Epidermal melanocyte (primary cell): ENCODE results near the gene OR11A1.
A peak's percentile ranks its signal among the peaks of the same experiment; 100 is the strongest.
"Not testable (repeated sequence)": the region's sequence is repeated elsewhere in the genome, so short reads cannot be mapped to it uniquely, and the experiment has no call there.

Experiments
- DNase-seq: peaks from one replicate; pipeline ENCODE4 v3.0.0; 2011; ENCODE audit warnings: low spot score; ENCODE audit not compliant: insufficient read length

Gene OR11A1

DNA sequence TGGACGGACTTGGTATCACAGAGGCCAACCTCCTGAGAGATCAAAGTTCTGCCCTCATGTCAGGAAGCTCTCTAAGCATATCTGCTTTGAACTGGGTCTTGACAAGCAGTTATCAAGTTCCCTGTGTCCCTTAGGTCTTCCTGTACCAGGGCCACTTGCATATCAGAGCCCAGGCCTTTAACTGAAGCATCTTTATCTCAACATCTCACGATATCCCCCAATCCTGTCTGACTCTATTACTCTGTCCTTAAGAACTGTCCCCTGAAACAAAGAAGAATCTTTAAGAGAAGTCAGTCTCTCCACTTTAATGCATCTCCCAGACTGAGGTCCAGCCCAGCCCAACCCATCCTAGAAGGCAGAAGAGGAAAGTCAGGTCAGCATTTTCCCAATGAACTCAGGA is 22.7 kb upstream of the OR11A1 start:
- DNase-seq: no peak

DNA sequence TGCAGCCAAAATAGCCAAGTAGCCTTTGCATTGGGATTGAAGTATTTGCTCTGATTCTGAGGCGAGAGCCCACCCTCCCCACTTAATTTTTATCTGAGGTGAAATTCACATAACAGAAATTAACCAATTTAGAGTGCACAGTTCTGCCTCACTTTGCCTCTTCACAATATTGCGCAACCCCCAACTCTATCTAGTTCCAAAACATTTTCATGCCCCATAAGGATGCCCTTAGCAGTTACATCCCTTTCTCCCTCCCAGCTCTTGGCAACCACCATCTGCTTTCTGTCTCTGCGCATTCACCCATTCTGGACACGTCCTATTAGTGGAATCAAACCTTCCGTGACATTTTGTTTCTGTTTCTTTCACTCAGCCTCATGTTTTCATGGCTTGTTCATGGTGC is 21.9 kb upstream of the OR11A1 start:
- DNase-seq: no peak

DNA sequence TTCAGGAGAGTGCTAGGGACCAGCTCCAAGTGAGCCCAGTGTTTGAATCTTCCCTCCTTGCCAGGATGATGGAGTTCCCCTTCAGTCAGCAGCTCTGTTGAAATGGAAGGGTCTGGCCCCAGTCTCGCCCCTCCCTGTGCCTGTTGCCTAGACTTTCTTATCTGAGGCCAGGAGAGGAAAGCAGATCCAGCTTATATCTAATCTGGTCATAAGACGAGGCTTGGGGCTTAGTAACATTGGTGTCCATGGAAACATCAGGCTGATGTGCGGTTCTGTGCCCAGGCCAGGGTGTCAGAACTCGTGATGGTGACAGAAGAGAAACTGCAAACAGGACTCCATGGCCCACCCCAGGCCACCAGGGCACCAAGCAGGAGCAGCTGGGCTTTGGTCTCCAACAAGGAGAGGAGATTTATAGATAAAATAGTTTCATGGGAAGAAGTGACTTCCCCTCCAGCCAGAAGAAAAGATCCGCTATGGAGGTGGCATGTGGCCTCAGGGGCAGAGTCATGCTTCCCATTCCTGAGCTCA is 21.1 kb upstream of the OR11A1 start:
- no peak for DNase-seq

DNA sequence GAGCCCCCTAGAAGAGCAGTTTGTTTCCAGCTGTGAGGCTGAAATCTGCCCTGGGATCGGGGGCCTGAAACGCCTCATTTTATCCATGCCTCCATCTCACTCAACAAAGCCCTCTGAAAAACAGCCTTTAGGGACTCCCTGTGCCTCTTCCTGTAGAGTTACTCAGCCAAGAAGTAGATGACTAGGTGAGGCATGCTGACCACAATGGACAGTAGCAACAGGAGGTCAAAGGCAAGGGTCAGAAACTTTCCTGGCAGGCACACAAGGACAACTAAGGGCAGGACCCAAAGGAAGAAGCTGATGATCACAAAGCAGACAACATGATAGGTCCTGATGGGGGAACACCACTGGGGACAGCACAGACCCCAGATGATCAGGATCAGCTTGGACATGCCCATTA is 18.1 kb upstream of the OR11A1 start:
- no peak for DNase-seq

DNA sequence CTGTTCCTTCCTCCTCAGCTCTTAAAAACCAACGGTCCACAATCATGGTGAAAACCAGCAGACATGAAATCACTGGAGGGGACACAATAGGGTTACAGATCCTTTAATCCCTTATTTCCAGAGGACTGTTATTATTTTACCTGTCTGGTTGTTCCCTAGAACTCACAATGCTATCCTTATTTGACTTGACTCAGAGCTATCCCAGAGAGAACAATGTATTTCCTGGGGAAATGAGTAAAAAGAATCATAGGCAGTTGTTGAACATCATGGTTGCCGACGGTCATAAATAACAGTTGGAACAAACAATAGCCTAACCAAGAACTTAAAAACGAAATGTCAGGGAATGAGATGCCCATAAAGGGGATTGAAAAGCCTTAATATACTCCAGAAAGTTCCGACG is 9.4 kb upstream of the OR11A1 start:
- no peak for DNase-seq

DNA sequence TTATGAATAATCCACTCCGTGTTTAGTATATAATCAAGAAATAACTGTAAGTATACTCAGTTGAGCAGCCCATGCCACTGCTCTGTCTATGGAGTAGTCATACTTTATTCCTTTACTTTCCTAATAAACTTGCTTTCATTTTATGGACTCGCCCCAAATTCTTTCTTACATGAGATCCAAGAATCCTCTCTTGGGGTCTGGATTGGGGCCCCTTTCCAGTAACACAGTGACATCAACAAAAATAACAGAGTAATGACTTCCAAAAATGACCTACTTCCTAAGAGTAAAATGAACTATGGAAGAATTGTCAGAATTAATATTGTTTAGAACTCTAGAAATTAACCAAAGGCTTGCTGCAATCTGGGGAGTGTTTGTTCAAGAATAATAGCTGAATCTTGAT is 8.9 kb upstream of the OR11A1 start:
- no peak for DNase-seq

DNA sequence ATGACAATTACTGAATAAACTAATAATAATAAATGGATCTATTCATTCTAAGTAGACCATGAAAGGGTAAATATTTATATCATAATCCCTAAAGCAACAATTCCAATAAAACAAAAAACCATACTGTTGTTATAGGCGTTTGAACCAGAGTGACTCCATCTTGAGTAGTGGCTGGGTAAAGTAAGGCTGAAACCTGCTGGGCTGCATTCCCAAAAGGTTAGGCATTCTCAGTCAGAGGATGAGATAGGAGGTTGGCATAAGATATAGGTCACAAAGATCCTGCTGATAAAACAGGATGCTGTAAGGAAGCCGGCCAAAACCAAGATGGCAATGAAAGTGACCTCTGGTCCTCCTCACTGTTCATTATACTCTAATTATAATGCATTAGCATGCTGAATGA is 8.4 kb upstream of the OR11A1 start:
- no peak for DNase-seq

DNA sequence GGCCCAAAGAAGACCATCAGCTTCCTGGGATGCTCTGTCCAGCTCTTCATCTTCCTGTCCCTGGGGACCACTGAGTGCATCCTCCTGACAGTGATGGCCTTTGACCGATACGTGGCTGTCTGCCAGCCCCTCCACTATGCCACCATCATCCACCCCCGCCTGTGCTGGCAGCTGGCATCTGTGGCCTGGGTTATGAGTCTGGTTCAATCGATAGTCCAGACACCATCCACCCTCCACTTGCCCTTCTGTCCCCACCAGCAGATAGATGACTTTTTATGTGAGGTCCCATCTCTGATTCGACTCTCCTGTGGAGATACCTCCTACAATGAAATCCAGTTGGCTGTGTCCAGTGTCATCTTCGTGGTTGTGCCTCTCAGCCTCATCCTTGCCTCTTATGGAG is 5.2 kb upstream of the OR11A1 start:
- no peak for DNase-seq

DNA sequence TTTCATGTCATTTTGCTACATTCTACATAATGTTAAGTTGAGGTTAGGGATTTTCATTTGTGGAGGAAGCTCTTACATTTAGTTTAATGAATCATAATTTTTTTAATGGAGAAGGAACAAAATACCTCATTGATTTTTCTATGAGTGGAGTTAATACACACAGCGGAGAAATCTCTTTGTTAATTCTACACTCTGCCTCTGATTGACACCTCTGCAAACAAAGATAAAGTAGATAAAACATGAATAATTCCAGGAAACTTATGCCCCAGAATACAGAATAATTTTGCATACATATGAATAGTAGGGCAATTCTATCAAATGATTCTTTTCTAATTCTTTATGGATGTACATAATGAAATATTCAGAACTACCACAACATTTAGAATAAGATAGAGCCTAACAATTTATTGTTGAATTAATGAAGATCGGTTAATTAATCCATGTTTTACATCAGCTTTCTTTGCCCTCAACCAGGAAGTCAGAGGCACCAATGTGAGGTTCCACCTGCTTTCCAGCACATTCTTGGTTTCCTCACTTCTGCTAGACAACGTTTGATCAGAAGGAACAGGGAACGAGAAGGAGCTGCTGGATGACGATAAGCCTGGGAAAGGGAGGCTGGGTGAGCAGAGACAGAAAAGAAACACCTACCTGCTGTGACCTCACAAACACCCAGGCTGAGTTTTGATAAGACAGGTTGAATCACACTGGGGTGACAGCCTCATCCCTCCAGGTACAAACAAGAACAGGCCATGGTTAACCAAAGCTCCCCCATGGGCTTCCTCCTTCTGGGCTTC is 4.3 kb upstream of the OR11A1 start:
- no peak for DNase-seq

DNA sequence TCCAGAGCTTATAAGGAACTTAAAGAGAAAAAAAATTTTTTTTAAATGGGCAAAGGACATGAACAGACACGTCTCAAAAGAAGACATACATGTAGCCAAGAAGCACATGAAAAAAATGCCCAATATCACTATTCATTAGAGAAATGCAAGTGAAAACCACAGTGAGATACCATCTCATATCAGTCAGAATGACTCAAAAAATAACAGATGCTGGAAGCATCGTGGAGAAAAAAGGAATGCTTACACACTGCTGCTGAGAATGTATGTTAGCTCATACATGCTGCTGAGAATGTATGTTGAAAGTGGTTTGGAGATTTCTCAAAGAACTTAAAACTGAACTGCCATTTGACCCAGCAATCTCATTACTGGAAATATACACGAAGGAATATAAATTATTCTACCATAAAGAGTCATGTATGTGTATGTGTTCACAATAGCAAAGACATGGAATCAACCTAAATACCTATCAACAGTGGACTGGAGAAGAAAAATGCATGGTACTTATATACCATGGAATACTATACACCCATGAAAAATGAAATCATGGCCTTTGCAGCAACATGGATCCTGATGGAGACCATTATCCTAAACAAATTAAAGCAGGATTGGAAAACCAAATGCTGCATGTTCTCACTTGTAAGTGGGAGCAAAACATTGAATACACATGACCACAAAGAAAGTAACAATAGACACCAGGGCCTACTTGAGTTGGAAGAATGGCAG is 5.2 kb downstream of the OR11A1 start:
- DNase-seq: no peak

DNA sequence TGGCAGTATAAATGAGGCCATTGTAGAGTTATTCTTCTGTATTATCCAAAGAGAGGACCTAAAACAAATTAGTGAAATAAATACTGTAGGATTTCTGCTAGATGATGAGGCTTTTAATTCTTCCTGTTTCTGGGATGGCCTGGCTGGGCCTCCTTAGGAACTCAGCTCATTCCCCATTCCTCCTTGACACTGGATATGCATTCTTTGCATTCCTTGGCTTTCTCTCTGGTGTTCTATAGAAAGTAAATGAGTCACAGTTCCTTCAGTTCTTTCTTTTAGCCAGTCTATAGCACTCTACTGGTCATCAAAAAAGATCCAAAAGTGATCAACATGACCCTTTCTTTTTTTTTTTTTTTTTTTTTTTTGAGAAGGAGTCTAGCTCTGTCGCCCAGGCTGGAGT is 9.2 kb downstream of the OR11A1 start:
- DNase-seq: no peak

DNA sequence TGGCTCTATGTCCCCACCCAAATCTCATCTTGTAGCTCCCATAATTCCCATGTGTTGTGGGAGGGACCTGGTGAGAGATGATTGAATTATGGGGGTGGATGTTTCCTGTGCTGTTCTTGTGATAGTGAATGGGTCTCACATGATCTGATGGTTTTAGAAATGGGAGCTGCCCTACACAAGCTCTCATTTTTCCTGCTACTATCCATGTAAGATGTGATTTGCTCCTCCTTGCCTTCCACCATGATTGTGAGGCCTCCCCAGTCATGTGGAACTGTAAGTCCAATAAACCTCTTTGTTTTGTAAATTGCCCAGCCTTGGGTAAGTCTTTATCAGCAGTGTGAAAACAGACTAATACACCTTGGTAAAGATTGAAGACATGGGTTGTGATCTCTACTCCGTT is 12.8 kb downstream of the OR11A1 start:
- not testable (repeated sequence) for DNase-seq

DNA sequence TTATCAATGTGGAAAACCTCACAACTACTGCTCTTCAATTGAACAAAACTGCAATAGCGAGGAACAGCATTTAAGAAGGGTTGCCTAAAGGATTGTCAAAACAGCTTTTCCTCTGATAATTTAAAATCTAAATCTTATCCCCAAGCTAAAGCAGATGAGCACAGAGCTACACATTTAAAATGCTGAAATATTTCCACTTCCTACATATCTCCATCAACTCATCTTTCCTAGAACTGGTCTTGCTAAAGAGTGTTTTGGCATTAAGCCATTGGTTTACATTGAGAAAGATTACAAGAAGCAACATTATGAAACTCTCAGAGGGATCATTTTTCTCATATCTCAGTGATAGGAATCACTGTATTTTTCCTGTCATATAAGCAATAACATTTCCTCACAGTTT is 14.2 kb downstream of the OR11A1 start:
- DNase-seq: no peak

DNA sequence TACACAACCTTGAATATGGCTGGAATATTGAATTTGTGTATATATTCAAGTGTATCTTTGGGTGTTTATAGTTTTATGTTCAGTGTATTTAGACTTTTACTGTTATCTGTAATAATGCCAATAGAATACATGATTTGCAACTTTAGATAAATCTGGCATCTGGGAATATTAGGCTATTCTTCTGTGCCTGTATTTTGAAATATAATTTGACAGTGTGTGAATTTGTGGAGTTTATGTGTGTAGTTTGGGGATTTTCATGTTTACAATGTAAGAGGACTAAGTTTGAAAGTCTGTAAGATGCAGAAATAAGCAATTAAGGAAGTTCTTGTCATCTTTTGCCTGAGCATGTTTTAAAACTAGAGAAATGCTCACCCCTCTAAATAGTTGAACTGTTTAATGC is 17.9 kb downstream of the OR11A1 start, which contains the start of gene OR10C1:
Gene OR10C1, plus strand, starts transcription at position 301 of the 400 bp plus-strand sequence. CDS start 710 bp downstream, outside the sequence.
- DNase-seq: no peak

DNA sequence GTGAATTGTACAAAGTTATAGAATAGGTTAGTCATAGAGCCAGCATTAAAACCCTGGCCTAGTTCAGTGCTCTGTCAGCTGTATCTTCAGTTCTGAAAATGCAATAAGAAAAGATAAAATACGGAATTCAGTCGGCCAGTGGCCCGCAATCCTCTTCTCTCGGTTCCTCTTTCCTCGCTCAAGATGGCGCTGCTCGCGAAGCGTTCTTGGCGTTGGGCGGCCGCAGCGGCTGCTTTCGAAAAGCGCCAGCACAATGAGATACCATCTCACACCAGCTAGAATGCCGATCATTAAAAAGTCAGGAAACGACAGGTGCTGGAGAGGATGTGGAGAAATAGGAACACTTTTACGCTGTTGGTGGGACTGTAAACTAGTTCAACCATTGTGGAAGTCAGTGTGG is 20.1 kb downstream of the OR11A1 start:
- DNase-seq: not testable (repeated sequence)

DNA sequence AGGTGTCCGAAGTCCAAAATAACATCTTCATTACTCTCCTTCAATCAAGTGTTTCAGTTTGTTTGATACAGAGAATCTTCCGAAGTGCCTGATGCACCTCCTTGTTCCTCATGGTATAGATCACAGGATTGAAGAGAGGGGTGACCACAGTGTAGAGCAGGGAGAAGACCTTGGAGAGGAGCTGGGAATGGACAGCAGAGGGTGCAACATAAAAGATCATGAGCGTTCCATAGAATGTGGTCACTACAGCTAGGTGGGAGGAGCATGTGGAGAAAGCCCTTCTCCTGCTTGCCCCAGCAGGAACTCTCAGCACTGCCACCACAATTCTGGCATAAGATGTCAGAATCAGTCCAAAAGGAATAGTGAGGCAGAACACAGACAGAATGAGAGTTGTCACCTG is 30.2 kb downstream of the OR11A1 start:
- DNase-seq: no peak

DNA sequence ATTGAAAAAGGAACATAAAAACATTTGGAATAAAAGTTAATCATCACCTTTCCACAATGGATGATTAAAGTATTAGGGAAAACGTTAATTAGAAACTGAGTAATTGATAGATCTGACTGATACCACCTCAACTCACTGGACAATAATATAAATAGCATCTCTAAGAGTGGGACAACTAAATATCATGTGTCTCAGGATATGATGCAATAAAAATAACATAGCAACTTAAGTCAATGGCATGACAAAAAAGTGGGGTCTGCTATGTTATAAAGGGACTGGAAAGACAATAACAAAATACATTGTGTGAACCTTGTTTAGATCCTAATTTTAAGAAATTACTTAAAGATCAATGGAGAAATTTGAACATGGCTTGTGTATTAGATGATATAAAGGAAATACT is 31.8 kb downstream of the OR11A1 start:
- DNase-seq: no peak

DNA sequence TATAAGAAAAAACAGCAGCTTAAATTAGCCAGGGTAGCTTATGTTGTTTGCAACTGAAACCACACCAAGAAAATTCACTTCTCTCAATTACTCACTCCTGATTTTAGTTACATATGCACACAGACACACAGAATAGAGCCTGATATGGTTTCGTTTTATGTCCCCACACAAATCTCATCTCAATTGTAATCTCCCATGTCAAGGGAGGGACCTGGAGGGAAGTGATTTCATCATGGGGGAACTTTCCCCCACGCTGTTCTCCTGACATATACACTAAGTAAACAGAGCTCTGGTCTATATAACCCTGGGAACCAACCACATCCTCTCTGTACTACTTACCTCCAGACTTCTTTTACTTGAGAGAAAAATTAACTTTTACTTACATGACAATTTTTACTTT is 32.3 kb downstream of the OR11A1 start:
- no peak for DNase-seq

DNA sequence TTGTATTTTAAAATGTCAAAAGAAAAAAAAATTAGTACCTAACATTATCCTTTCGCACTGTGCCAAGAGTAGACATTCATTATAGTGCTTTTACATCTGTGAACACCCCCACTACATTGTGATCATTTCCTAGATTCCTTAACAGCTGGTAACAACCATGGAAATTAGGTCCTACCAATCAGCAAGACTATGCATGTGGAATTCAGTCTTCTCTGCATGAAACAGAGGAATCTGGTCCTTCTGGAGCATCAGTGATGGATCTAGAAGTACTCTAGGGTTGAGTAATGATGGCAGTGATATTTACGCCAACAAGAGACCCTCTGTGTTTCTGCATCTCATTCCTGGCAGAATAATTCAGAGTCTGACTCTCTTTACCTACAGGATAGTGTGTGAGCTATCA is 32.7 kb downstream of the OR11A1 start:
- no peak for DNase-seq

DNA sequence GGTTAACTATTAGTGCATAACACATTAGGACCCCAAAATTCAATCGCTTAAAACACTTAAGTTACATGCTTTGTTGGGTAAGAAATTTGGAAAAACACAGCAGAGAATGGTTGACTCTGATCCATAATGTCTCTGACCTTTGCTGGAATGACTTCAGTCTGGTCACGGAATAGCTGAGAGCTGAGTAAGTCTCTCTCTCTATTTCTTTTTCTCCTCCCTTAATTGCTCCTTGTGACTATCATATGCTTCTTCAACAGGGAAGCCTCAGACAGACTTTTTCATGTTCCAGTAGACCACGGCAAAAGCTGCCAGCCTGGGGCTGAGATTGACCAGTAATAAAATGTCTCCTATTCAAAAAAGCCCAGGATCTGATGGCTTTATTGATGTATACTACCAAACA is 37.4 kb downstream of the OR11A1 start:
- peak; percentile 24 for DNase-seq

DNA sequence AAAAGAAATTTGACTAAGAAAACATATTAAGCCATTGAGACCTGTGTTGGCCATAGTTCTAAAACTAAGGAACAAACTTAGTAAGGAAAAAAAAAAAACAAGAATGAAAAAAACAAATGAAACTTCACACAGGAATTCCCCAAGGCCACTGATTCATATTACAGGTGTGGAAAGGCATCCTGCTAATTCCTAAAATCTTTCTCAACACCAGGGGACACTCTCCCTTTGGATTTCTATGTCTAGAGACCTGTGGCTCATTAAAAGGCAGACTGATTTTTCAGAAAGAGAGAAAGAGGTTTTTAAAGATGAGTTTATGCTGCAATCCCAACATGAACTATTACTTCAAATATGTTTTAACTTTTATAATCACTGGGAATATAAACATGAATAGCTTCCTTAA is 42.3 kb downstream of the OR11A1 start, which contains the start of gene OR12D1:
Gene OR12D1, plus strand, starts transcription at position 341 of the 400 bp plus-strand sequence.
- DNase-seq: no peak

DNA sequence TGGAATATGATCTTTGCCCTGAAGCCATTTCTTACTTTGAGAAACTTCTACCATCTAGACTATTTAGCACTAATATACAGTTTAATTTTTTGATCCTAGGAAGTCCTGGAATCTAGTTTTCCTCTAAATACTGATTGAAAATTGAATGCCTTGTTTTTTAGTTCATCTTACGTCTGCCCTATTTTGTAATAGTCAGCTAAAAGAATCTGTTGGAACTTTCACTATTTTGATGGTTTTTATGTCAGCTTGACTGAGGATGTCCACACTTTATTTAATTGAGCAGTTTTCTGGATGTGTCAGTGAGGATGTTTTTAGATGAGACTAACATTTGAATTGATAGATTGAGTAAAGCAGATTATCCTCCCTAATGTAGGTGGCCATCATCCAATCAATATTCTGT is 53.1 kb downstream of the OR11A1 start:
- no peak for DNase-seq

DNA sequence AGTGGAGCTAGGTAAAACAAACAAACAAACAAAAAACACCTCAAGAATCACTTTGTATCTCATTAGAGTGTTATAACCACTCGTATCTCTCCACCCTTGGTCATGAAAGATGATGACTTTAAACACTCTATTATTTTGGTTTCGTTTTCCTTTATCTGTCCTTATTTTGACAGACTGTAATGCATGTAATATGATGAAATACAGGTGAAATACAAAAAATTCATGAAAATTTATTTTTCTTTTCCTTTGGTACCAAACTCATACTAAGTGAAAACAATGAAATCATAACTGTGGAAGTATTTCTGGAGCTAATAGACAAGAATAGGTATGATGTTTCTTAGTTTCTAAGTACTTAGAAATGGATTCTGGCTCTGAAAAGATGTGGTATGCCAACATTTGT is 57.3 kb downstream of the OR11A1 start:
- DNase-seq: no peak
